Activated CD4-positive, alpha-beta T cell treated with anti-CD3 and anti-CD28 coated beads for 24 hours (primary cell): ENCODE measurements around the gene KCNMB4.
"Not testable (repeated sequence)": the region's sequence is repeated elsewhere in the genome, so short reads cannot be mapped to it uniquely, and the experiment has no call there.

Source experiments
- DNase-seq, 2 donors: peaks; one replicate each; pipeline ENCODE4 v3.0.0-alpha.2; 2020; ENCODE audit warnings: low read depth in 2 of 2

Gene KCNMB4

DNA sequence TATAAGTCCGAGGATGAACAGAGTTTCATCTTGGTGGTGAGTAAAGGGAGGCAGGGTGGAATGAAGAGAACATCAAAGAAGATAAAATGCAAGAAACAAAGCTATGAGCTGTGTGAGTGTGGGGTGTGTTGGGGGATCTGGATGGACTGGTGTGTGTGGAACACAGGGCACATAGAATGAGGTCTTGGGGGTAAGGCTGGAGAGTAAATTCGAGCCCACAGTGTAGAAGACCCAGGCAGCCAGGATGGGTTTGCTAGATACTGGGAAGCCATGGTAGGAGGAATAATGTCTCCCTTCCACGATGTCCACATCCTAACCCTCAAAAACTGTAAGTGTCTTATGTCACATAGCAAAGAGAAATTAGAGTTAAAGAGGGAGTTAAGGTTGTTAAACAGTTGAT is 6.8 kb downstream of the KCNMB4 start:
- no peak for DNase-seq

DNA sequence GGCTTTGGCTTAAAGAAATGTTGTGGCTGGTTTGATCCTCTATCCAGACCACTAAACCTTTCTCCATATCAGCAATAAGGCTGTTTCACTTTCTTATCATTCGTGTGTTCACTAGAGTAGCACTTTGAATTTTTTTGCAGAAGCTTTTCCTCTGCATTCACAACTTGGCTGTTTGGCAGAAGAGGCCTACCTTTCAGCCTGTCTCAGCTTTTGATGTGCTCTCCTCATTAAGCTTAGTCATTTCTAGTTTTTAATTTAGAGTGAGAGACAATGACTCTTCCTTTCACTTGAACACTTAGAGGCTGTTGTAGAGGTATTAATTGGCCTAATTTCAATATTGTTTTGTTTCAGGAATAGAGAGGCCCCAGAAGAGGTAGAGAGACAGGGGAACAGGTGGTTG is 13.8 kb downstream of the KCNMB4 start:
- no peak for DNase-seq

DNA sequence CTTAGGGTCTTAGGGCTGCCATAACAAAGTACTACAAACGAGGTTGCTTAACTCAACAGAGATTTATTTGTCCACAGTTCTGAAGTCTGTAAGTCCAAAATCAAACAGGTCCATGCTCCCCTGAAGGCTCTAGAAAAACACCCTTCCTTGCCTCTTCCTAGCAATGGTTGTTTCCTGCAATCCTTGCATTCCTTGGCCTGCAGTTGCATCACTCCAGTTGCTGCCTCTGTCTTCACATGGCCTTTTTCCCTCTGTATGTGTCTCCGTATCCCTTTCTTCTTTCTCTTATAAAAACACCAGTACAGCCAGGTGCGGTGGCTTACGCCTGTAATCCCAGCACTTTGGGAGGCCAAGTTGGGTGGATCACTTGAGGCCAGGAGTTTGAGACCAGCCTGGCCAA is 17.4 kb downstream of the KCNMB4 start:
- no peak for DNase-seq

DNA sequence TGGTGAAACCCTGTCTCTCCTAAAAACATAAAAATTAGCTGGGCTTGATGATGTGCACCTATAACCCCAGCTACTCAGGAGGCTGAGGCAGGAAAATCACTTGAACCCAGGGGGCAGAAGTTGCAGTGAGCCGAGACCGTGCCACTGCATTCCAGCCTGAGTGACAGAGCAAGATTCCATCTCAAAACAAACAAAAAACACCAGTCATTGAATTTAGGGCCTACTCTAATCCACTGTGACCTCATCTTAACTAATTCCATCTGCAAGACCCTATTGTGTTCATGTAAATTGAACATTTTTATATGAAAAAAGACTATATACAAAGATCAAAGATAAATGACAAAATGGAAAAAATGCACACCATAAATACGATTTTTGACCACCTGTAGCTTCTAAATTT is 17.8 kb downstream of the KCNMB4 start:
- DNase-seq, result no peak

DNA sequence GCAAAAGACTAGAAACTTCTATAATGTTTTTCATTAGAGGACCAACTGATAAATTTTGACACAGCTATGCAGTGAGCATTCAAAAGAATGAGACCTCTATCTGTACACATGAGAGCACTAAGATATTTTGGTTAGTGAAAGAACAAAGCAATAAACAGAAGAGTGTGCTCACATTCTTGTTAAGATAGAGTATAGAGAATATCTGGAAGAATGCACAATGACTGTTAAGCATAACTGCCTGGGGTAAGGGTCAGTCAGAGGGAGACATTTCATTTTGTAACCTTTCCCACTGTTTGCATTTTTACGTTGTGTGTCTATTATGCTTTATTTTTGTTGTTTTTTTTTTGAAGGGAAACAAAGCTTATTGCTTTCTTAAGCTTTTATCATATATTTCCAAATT is 20.7 kb downstream of the KCNMB4 start:
- DNase-seq, result no peak

DNA sequence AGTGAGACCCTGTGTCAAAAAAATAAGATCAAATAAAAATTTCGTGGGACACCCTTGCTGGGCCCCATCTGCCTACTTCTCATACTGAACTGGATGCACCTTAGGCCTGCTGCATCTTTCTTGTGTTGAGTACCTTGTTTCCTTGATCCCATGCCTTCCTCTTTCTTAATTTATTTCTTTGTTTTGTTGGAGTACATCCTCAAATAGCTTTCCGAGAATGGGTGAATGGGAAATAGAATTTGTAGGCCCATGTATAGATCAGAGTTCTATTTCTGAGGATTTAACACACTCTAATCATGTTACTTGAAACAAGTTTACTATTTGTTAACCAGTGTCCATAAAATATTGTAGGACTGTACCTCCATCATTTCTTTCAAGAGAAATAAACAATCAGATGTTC is 23.6 kb downstream of the KCNMB4 start:
- DNase-seq, result no peak

DNA sequence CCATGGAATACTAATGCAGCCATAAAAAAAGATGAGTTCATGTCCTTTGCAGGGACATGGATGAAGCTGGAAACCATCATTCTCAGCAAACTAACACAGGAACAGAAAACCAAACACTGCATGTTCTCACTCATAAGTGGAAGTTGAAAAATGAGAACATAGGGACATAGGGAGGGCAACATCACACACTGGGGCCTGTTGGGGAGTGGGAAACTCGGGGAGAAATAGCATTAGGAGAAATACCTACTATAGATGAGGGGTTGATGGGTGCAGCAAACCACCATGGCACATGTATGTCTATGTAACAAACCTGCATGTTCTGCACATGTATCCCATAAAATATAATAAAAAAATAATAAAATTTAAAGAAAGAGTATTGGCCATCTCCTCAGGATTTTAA is 26.5 kb downstream of the KCNMB4 start:
- DNase-seq, result not testable (repeated sequence)

DNA sequence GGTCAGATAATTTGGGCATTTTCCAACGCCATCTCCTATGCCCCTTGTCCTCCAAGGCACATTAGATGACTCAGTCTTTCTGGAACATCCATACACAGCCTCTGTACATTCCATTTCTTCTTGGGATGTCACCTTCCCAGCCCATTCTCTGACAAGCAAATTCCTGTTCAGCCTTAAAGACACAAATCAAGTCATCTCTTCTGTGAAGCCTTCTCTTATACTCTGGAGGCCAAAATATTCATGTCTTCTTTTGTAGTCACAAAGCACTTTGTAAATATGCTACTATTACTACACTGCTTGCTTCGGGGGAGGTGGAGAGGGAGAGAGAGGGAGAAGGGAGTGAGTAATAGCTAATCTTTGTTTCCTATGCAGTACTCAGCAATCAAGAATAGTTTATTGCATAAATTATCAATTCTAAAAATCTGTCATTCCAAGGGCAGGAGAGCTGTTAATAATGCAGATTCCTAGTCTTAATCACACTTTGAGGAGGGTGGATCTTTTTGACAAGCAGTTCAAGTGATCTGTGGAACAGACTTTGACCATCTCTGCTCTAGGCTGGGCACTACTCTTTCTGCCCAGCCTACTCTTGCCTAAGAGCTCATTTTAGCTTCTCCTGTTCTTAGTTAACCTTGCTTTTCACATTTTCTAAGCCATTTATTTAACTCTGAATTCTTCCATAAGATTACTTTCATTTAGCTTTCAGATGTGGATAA is 27.9 kb downstream of the KCNMB4 start:
- no peak for DNase-seq

DNA sequence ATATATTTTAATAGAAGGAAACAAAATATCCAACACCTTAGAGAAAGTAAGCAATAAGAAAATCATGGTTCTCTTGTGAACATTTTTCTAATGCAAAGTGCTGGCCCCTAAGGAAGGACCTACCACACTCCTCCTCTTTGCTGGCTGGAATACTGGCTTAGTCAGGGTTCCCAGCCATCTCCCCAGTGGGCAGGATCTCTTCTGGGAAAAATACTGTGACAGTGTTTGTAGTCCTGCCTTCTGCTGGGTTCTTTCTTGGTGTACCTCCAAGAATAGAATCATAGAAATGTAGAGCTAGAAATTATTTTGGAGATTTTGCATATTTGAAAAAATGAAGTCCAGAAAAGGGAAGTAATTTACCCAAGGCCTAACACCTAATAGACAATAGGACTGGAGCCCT is 31.9 kb downstream of the KCNMB4 start:
- DNase-seq, result no peak

DNA sequence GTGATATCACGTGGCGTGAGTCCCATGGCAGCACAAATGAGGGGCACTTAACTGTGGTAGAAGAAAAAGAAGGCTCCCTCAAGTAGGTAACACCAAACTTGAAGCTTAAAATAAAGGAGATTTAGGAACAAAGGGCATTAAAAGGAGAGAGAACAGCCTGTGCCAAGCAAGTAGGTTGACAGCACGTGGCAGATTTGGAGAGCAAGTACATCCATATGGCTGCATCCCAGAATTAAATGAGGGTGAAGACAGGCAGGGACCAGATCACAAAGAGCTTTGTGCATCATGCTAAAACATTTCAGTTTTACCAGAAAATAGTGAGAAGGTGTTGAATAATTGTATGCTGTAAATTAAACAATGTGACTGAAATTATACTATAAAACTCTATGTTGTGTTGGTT is 32.8 kb downstream of the KCNMB4 start:
- no peak for DNase-seq

DNA sequence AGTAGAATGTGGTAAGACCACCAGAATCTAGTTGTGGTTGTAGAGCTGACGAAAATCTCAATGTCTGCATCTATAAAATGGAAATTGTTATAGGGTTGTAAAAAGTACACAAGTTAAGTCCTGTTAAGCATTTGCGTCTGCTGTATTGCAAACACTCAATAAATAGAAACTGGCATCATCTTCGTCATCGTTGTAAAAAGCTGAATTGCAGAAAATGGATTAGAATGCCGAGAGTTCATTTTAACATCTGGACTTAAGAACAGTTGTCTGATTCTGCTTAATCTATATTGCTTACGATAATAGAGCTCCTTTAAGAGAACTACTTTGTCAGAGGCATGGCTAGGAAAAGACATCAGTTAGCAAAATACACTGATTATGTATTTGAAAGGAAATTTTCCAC is 33.2 kb downstream of the KCNMB4 start:
- DNase-seq, result no peak

DNA sequence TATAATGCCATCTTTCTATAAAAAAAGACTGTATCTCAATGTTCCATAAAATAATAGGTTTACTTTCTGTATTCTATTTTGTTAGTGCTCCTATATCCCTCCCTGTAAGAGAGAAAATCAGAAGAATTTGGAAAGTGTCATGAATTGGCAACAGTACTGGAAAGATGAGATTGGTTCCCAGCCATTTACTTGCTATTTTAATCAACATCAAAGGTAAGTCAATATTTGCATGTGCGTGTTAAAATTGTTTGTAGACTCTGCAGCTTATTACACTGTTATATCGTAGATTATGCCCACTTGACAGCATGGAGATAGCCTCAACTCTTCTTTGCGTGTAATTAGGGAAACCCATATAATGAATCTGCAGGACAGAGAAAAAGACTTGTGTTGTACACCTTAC is 34.0 kb downstream of the KCNMB4 start:
- DNase-seq, result no peak

DNA sequence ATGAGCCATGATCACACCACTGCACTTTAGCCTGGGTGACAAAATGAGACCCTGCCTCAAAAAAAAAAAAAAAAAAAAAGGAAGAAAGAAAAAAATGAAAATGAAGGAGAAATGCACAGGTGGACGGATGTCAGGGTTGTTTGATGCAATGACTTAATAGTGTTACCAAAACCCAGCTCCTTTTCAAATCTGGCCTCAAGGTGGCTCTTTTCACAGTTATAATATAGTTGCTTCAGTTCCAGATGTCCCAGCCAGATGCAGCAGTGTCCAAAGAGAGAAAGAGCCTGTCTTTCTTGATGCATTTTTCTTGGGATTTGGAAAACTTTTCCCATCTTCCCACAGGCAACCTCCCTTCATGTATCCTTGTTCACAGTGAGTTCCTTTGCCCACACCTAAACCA is 36.5 kb downstream of the KCNMB4 start:
- DNase-seq, result no peak

DNA sequence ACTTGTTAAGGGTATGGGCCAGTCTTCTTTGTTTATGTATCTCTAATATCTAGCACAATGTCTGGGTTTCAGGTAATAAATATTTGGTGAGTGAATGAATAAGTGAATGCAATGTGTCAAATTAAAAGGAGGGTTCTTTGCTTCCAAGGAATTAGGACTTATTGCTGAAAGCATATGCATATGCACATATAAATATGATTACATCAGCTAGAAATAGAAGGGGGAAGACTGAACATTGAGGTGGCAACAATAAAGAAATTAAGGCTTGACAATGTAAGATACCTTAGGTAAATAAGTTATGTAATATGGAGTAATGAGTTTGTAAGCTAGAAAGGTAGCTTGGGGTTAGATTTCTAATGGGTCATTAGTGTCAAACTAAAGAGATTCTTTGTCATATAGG is 37.7 kb downstream of the KCNMB4 start:
- no peak for DNase-seq

DNA sequence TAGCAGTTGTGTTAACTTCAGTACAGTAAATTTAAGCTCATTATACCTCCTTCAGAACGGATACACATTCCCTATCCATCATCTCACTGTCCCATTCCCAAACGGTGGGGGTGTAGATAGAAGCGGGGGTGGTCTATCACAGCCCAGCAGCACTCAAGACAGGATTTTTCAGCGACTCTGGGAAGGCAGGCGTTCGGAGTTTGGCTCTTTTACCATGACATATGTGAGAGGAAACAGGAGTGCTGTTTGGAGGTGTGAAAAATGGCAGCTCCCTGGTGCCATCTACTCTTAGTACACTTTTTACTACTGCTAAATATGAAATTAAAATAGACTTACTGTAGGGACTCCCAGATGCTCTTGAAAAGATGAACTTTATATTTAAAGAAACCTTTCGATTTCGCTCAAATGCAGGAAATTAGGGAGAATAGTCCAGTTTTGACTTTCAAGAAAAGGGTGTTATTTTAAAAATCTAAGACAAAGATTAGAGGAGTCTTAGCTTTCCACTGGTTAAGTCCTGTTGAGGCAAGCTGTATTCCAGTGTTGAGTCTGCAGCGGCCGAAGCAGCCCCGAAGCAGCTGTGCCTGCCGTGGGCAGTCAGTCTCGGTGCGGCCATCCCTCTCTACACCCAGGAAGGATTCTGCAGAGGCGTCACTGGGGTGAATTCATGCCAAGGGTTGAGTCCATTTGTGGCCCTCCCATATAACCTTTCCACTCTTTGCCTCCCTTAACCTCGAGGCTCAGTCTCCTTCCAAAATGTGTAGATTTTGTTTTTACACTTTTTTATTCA is 42.1 kb downstream of the KCNMB4 start:
- DNase-seq, result no peak

DNA sequence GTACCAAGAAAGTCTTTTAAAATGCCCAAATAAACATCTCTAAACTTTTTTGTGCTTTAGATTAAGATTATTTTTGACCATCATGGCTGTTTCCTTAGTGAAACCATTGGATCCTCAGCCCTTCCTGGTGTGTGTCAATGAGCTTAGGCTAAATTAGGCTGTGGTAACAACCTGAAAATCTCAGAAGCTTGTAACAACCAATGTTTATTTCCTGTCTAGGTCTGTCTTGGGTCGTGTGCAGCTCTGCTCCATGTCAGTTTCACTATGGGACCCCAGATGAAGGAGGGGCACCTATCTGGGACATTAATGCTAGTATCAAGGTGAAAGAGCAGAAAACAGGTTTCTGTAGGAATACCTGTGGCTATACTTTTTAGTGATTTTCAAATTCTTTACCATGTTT is 49.9 kb downstream of the KCNMB4 start:
- no peak for DNase-seq

DNA sequence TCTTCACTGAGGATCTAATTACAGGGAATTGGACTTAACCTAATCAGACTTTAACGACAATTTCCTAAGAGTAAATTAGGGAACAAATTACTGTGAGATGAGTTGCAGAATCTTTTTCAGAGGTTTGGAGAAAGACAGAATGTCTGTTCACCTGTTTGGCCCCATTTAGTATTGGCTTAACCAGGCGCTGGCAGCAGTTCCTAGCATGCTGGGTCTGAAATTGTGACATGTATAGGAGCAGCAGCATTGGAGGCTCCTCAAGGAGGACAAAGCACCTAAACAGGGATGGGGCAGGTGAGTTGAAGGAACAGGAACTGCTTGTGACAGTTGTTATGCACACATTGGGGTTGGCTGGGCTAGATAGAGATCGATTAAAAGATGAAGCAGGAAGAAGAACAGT is 51.0 kb downstream of the KCNMB4 start:
- no peak for DNase-seq

DNA sequence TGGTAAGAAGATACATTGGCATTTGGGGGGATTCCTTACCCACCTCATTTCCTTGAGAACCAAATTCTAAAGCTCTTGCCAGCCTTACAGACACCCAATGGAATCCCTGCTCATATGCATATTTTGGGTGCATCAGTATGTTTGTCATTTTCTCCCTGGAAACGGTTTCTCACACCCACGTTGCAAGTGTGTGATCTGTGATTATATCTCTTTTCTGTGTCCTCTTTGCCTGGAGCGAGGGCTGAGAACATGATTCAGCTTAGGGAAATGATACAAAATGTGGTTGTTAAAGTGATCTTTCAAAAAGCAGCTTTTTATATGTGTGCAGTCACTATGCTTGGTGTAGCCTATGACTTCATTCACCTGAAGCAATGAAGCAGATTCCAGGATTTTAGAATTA is 52.0 kb downstream of the KCNMB4 start:
- DNase-seq, result no peak

DNA sequence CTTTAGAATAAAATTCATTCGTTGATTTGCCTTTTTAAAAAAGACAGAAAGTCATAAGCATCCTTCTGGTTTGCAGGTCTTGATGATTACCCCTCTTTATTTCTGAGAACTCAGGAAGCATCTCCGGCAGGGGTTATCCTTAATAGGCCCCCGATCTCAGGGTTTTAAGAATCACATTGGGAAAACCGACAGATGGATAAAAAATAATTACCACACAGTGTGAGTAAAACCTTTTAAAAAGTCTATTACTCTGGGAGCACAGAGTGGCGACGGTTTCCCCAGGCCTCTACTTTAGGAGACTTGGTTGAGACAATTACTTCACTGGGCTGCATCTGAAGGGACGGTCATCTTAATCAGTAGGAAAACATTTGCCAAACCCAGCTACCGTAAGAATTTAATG is 56.5 kb downstream of the KCNMB4 start:
- DNase-seq, result no peak

DNA sequence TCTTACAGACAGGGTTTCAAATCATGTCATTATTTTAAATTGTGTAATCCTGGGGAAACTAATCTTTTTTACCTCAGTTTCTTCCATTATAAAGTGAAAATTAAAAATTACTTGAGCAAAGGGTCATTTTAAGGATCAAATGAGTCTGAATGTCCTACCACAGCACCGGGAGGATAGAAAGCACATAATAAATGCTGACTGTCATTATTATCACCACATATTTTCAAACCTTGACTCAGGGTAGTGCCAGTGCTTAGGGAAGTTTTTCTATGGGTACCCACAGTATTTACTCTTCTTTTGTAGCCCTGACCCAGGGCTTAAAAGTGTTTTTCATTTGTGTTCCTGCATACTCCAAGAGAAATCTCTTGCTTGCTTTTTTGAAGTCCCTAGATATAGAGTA is 60.5 kb downstream of the KCNMB4 start:
- no peak for DNase-seq

DNA sequence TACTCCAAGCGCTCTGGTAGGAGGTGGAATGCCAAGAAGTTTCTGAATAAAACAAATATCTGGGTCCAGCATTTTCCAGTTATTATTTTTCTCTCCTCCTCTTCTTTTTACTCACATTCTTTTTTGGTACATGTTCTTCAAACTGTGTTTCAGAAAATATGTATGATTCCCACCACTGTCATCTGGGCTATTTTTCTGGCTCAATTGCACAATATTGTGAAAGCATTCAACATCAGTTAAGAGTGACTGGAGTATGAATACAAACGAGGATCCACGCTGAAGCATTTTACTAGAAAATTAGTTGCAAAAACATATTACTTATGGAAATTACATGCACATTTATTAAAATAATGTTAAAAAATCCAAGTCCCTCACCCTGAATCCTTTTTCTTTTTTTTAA is 61.5 kb downstream of the KCNMB4 start:
- DNase-seq, result no peak

DNA sequence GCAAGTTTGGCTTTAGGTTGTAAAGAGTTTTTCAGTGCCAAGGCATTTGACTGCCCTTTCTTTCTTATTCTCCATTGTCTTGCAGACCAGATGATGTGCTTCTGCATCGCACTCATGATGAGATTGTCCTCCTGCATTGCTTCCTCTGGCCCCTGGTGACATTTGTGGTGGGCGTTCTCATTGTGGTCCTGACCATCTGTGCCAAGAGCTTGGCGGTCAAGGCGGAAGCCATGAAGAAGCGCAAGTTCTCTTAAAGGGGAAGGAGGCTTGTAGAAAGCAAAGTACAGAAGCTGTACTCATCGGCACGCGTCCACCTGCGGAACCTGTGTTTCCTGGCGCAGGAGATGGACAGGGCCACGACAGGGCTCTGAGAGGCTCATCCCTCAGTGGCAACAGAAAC is 64.3 kb downstream of the KCNMB4 start:
- DNase-seq, result no peak

DNA sequence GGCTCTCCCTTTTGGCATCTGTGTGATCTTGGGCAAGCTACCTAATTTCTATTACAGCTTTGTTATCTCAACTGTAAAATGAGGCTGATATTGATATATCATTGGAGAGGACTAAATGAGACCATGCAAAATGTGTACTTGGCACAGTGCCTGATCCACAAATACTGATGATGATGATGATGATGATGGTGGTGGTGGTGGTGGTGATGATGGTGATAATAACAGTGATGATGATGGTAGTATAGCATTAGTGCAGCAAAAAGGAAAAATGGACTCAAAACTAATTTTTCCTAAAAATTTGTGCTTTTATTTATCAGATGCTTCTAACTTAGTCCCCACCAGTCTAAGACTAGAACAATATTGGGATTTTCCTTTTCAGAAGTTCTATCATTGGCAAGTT is 70.7 kb downstream of the KCNMB4 start:
- no peak for DNase-seq
